HG03280 (cell line): ENCODE data around the gene PLSCR4.

Experiments
- ATAC-seq: cut with Tn5 transposase; IDR thresholded peaks from one replicate; pipeline ENCODE4 v1.9.1; 2021; ENCODE audit warnings: mild to moderate bottlenecking, moderate library complexity; ENCODE audit not compliant: unreplicated experiment

PLSCR4 gene

GRCh38 chr3:146163584-146163983 is 87.3 kb downstream of the PLSCR4 start:
- no peak for ATAC-seq

DNA sequence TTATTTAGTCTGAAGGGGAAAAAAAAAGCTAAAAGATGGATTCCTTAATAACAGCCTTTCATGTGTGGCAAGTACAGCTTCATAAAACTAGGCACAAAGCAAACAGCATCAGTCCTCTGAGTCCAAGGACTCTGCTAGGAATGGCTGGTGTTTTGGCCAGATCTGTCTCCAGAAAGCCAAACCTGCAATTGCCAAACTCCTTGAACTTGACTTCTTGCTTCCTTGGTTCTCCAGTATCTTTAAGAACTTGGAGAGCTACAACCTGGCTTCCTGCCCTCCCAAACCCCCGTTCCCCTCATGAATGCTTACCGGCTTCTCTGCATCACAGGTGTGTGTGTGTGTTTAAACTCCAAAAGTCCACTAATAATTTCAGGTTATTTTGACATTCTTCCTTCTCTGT is 88.3 kb downstream of the PLSCR4 start:
- no peak for ATAC-seq

- ATAC-seq, result no peak
These were observed 89.3 kb downstream of the PLSCR4 start for GRCh38 chr3:146161663-146162002.

GRCh38 chr3:146160964-146161662 is 89.8 kb downstream of the PLSCR4 start, which contains the start of gene PLOD2:
TSS of gene PLOD2 (minus strand) at chr3:146161184. CDS start at chr3:146160989, 195 bp downstream.
- ATAC-seq, result peak; percentile 73

DNA sequence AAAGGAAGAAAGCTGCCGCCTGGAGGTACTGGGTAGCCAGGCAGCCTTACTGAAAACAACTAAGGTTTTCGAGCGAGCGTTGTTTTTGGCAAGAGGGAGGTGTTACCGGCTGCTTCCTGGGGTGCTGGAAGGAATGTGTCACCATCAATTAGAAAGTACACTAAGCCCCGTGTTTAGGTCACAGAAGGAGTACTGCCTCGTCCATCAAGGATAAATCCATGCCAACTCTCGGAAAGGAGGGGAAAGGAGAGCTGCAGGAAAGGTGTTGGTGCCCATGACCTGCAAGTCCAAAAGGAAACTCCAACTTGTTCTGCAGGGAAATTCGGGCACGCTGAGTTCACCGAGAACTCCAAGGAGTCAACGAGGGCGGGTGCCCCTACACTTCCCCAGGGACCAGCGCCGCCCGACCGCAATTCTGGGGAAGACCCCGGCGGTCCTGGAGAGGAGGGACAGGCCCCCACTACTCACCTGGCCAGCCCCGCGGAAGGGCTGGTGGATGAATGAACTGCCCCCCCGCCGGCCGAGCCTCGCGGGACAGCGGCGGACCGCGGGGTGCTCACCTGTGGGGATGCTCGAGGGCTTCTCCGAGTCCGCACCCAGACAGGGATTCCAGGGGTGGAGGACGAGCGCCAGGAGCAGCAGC is 90.5 kb downstream of the PLSCR4 start:
- peak; percentile 32 for ATAC-seq

GRCh38 chr3:146159616-146160320 is 91.1 kb downstream of the PLSCR4 start:
- ATAC-seq, result no peak

GRCh38 chr3:146159037-146159436 is 91.9 kb downstream of the PLSCR4 start:
- no peak for ATAC-seq

GRCh38 chr3:146157325-146158060 is 93.4 kb downstream of the PLSCR4 start:
- ATAC-seq, result no peak

DNA sequence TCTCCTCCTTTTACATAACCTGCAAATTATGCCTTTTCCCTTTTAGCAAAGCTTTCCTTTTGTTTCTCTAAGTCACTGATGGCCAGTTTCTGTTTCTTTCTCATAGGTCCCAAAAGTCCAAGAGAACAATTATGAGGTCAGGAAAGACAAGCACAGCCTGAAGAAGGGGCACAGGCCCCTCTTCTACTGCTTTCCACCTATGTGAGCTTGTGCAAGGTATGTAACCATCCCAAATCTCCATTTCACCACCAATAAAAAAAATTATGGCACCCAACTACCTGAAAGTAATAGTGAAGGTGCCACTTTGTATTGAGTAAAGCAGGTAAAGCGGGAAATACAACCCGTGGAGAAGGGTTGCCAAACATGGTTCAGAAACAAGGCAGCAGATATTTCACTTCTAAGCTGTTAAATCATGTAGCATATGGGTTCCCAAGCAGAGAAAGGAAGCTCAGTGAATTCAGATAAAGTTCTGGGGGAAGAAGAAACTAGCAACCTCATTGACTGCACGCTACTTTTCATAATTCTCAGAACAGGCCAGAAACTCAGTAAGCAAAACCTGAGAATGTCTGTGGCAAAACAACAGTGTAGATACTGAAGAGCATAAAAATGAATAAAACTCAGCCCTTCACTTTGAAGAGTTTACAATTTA is 94.1 kb downstream of the PLSCR4 start:
- ATAC-seq, result no peak

DNA sequence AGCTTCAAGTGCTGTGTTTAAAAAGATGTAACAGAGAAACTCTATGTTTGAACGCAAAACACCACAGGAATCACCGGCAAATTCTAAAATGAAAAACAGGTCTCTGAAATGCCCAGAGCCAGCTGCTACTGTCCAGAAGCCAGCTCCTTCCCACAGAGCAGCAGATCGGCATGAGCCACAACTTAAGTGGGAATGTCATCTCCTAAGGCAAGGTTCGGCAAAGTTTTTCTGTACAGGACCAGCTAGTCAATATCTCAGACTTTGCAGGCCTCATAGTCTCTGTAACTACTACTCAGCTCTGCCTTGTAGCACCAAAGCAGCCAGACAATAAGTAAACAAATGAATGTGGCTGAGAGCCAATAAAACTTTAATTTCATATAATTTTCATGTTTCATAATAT is 94.8 kb downstream of the PLSCR4 start:
- ATAC-seq, result no peak

DNA sequence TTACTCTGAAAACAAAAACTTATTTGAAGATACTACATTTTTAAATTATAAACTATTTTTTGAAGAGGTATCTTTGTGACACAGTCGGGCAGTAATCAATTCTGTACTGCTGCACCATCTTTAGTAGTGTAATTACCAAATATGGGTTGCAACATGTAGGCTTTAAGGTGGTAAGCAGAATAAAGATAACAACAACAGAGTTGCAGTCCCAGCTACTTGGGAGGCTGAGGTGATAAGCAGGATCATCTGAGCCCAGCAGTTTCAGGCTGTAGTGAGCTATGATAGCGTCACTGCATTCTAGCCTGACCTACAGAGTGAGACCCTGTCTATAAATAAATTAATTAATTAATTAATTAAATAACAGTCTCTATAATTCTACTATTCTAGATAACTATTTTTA is 95.9 kb downstream of the PLSCR4 start:
- ATAC-seq, result no peak

- ATAC-seq, result no peak
These were observed 96.6 kb downstream of the PLSCR4 start for GRCh38 chr3:146154316-146154715.

DNA sequence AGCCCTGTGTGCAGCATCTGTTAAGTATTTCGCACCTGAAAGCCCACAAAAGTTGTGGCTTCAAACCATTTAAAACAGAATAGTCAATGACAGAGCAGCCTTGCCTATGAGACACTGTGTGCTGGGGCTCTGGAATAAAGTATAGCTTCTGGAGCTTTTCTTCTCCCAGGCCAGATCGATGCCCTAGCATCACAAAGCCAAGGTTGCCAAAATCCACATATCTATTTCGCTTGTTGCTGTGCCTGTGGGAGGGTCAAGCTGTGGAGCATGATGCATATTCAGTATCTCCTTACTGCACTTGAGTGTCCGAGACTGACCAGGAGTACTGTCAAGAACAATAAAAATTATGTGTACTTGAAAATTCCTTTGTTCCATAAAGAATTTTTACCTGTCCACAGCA is 97.5 kb downstream of the PLSCR4 start:
- no peak for ATAC-seq

GRCh38 chr3:146152834-146153233 is 98.1 kb downstream of the PLSCR4 start:
- no peak for ATAC-seq

- ATAC-seq, result no peak
These were observed 102.4 kb downstream of the PLSCR4 start for GRCh38 chr3:146148468-146148931.

- ATAC-seq, result no peak
These were observed 105.3 kb downstream of the PLSCR4 start for GRCh38 chr3:146145642-146146041.

GRCh38 chr3:146142757-146143156 is 108.1 kb downstream of the PLSCR4 start:
- ATAC-seq, result no peak
